Superior temporal gyrus (tissue), 1 donor: Measurements from ENCODE around the gene BICRA.
A peak's percentile ranks its signal among the peaks of the same experiment; 100 is the strongest.
"Not testable (repeated sequence)": the region's sequence is repeated elsewhere in the genome, so short reads cannot be mapped to it uniquely, and the experiment has no call there.

ENCODE experiments used
- DNase-seq: peaks from one replicate; pipeline ENCODE4 v3.0.0-alpha.2; 2016; ENCODE audit errors: extremely low spot score

Gene BICRA

DNA sequence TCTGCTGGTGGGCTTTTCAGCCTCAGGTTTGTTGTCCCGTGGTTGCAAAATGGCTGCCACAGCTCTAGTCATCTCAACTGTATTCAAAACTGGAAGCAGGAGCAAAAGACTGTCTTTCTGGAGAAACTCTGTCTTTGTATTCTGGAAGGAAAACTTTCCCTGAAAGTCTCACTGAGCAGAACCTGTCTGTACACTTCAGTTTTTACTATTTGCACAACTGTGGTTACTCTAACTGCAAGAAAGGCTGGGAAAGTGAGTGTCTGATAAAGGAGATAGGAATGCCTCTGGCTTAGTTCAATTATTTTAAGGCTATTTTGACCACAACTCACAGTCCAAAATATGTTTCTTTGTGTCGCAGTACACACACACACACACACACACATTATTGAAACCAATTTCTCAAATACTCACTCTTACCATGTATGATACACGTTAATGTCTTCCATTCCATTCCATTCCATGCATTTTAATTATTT is 54.5 kb downstream of the BICRA start:
- DNase-seq: peak; percentile 39

DNA sequence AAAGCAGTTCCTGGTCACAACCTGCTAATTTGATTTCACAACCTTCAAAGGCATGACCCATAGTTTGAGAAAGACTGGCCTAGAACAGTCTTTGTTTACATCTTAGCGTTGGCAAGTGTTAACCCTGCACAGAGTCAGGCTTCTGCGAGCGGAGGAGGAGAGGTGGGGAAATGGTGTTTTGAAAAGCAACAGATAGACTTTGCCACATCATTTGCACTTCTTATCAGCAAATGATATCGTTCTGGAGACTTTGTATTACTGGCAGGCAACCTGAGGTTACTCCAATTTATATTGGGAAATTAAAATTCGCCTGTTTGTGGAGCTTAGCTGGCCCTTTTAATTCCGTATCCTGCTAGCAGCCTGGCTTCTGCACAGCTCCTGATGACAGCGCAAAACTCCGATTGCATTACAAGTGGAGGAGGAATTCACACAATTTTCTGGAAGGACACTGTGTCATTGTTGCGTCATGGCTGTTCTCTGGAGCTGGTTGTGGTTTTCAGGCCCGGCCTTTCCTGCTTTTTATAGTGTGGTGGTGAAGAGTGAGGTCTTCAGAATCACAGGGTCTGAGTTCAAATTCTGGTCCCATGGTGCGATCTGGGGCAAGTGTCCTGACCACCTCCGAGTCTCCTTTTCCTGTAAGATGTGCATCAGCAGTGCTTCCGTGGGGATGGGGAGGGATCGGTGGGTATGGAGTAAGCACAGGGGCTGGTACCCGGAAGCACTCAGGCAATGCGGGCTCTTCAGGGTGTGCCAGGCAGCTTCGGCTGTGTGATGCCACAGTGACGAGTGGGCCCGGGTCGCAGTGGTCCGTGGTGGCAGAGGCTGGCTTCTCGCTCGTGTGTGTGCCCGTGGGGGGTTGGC is 55.2 kb downstream of the BICRA start:
- peak; percentile 87 for DNase-seq

DNA sequence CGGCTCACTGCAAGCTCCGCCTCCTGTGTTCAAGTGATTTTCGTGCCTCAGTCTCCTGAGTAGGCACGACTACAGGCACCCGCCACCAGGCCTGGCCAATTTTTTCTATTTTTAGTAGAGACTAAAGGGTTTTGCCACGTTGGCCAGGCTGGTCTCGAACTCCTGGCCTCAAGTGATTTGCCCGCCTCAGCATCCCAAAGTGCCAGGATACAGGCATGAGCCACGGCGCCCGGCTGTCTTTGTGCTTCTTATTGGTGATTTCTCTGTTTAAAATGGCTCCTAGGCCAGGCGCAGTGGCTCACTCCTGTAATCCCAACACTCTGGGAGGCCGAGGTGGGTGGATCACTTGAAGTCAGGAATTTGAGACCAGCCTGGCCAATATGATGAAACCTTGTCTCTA is 59.6 kb downstream of the BICRA start:
- DNase-seq: not testable (repeated sequence)

DNA sequence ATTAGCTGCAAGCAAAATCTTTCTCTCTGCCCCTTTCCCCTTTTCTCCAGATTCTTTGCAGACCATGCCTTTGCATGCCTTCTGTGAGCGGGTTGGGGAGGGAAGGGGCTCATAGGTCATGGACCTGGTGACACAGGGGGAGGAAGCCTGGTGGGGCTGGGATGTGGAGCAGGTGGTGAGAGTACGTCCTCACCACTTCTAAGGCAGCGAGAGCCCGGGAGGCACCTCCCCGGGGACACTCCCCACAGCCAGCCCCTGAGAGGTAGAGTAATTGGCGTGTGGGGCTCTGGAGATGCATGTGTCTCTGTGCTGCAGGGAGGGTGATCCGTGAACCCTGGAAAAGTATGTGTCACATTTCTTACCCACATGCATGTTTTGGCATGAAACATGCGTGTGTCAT is 61.8 kb downstream of the BICRA start:
- no peak for DNase-seq

DNA sequence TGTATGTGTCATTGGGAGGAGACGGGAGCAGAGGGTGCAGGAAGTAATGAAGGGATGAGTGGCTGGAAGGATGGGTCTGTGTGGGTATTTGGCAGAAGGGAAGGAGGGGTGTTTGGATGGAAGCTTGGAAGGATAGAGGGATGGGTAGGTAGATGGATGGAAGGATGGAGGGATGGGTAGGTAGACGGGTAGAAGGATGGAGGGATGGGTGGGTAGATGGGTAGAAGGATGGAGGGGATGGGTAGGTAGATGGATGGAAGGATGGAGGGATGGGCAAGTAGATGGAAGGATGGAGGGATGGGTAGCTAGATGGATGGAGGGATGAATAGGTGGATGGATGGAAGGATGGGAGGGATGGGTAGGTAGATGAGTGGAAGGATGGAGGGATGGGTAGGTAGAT is 62.6 kb downstream of the BICRA start:
- DNase-seq: no peak

DNA sequence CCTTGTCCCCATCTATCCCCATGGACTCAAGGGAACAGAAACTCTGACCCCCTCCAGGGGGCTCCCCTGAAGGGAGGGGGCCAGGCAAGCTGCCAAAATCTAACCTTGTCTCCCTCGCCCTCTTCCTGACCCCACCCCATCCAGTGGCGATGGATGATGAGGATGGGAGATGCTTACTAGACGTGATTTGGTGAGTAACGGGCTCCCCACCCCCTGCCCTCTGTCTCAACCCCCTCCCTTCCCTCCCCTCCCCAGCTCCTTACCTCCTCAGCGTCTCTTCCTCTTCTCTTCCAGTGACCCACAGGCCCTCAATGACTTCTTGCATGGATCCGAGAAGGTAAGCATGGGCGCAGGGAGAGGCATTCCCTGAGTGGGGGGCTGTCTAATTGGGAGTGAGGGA is 64.5 kb downstream of the BICRA start:
- no peak for DNase-seq

DNA sequence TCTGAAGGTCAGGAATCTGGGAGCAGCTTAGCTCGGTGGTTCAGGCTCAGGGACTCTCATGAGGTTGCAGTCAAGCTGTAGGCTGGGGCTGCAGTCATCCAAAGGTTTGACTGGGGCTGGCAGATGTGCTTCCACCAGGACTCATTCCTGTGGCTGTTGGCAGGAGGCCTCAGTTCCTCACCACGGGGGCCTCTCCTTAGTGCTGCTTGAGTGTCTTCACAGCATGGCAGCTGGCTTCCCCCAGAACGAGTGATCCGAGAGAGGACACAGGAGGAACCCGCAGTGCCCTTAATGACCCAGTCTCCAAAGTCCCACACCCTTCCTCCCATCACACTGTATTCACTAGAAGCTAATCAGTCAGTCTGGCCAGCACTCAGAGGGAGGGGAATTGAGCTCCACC is 65.6 kb downstream of the BICRA start:
- no peak for DNase-seq

DNA sequence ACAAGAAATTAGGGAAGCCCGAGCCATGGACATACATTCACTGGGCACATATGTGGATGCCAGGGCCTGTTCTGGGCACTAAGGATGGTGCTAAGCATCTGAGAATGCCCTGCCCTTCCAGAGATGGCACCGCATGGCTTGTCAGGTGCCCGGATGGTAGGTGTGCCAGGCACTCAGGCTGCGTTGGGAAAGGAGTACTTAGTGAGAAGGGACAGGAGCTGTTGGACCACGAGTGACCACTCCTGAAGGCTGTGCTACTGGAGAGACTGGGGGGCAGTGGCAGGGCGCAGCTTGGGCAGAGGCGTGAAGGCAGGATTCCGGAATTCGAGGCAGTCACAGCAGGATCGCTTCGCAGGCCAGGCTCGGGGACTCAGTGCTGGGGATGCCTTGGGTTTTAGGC is 66.3 kb downstream of the BICRA start:
- DNase-seq: no peak

DNA sequence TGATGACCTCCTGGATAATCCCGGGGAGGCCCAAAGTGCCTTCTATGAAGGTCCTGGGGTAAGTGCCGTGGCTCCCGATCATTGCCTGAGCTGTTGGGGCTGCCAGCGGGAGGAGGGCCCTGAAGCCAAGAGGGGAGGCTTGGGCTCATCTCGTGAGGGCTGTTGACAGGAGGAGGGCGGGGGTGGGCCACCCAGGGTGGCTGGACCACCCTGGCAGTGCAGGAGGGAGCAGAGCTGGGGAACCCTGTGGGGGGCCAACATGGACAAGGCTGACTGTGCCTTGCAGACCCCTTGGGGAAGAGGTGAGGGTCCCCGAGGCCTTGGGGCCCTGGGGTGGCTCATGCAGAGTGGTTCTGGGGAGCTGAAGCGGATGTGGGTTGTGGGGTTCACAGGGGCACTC is 66.9 kb downstream of the BICRA start:
- DNase-seq: no peak

DNA sequence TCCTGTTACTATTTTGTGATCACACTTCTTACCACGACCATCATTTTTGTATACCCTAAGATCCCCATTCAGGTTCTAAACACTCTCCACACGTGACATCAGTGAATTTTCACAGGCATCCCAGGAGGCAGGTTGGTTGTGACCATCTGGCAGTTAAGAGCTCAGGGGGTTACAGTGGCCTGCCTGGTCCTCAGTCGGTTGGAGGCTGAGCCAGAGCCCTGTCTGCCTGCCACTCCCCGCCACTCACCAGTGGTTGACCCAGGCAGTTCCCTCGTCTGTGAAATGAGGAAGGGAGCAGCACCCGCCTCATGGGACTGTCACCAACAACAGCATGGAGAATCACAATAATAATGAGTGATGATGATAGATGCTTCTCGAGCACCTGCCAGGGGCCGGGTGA is 67.9 kb downstream of the BICRA start:
- DNase-seq: no peak

DNA sequence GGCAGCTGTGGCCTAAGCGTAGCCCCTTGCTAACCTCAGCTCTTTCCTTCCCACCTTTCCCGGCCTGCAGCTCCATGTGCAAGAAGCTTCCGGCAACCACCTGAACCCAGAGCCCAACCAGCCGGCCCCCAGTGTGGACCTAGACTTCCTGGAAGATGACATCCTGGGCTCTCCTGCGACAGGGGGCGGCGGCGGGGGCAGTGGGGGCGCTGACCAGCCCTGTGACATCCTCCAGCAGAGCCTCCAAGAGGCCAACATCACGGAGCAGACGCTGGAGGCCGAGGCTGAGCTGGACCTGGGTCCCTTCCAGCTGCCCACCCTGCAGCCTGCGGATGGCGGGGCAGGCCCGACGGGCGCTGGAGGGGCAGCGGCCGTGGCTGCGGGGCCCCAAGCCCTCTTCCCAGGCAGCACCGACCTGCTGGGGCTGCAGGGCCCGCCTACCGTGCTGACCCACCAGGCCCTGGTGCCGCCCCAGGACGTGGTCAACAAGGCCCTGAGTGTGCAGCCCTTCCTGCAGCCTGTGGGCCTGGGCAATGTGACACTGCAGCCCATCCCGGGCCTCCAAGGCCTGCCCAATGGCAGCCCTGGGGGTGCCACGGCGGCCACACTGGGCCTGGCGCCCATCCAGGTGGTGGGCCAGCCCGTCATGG is 70.4 kb downstream of the BICRA start:
- DNase-seq: no peak

DNA sequence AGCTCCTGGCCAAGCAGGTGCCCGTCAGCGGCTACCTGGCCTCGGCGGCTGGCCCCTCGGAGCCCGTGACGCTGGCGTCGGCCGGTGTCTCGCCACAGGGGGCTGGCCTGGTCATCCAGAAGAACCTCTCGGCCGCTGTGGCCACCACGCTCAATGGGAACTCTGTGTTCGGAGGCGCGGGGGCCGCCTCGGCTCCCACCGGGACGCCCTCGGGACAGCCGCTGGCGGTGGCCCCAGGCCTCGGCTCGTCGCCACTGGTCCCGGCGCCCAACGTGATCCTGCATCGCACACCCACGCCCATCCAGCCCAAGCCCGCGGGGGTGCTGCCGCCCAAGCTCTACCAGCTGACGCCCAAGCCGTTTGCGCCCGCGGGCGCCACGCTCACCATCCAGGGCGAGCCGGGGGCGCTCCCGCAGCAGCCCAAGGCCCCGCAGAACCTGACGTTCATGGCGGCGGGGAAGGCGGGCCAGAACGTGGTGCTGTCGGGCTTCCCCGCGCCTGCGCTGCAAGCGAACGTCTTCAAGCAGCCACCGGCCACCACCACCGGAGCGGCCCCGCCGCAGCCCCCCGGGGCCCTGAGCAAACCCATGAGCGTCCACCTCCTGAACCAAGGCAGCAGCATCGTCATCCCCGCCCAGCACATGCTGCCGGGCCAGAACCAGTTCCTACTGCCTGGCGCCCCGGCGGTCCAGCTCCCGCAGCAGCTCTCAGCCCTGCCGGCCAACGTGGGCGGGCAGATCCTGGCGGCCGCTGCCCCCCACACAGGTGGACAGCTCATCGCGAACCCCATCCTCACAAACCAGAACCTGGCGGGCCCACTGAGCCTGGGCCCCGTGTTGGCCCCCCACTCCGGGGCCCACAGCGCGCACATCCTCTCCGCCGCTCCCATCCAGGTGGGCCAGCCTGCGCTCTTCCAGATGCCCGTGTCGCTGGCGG is 71.3 kb downstream of the BICRA start:
- DNase-seq: no peak

DNA sequence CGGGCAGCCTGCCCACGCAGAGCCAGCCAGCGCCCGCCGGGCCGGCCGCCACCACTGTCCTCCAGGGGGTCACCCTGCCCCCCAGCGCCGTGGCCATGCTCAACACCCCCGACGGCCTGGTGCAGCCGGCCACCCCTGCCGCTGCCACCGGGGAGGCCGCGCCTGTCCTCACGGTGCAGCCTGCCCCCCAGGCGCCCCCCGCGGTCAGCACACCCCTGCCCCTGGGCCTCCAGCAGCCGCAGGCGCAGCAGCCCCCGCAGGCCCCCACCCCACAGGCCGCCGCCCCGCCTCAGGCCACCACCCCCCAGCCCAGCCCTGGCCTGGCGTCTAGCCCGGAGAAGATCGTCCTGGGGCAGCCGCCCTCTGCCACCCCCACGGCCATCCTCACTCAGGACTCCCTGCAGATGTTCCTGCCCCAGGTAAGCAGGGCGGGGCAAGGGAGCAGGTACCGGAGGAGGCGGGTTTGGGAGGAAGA is 72.0 kb downstream of the BICRA start:
- no peak for DNase-seq

DNA sequence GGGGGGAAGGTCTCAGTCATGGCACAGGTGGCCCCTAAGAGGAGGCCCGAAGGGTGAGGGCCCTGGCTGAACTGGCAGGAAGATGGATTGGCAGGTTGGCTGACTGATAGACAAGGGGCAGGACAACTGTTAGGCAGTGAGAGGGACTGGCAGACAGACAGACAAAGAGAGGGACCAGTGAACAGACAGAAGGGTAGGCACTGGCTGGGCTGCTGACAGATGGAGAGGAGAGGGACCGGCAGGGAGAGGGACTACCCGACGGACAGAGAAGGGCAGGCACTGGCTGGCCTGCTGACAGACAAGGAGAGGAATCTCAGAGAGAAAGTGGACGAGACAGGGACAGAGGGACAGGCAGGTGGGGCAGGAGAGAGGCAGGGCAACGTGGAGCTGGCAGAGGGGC is 72.5 kb downstream of the BICRA start:
- DNase-seq: no peak

DNA sequence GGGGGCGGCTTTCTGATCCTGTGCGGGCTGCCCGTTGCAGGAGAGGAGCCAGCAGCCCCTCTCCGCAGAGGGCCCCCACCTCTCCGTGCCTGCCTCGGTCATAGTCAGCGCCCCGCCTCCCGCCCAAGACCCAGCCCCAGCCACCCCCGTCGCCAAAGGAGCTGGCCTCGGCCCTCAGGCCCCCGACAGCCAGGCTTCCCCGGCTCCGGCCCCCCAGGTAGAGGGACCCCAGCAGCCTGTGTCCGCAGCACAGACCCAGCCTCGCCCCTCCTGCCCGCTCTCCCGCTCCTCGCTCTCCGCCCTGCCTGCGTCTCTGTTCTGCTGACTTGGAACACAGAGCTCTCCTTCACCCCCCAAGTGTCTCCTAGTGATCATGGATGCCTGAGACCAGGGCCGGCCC is 73.0 kb downstream of the BICRA start:
- no peak for DNase-seq

DNA sequence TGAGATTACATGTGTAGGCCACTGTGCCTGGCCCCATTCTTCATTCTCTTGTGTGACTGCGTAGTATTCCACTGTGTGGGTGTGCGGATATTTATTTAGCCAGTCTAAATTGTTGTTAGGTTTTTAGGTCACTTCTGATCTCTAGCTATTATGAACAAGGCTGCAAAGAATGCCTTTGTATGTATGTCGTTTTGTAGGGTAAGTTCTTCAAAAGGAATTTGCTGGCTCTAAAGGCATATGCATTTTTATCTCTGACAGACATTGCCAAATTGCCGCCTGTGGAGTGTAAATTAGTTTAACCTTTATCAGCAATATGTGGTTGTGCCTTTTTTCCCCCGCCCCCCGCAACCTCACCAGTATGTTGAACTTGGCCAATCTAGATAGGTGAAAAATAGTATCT is 74.0 kb downstream of the BICRA start:
- DNase-seq: no peak

DNA sequence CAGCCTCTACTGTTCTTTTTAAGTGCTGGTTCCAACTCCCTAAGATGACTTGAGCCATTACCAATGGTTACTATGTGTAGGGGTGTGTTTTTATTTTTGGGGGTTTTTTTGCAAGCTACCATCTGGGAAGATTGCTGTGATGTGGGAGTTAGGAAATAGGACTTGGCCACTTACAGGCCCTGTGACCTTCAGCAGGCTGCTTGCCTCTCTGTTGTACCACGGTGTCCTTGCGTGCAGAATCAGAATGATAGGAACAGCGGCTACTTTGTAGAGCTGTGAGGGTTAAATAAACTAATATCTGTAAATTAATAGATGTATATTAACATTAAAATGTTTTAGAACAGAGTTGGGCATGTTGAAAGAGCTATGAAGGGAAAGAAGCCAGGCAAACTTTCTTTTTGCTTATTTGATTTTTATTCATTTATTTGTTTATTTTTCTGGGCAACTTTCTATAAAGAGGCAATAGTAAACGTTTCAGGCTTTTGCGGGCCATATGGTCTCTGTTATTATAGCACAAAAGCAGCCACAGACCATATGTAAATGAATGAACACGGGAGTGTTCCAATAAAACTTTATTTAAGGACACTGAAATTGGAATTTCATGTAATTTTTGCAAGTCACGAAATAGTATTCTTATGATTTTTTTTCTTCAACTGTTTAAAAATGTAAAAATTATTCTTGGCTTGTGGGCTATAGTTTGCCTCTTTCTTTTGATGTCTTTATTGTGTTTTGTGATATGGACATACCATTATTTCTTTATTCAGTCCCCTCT is 77.9 kb downstream of the BICRA start:
- DNase-seq: no peak

DNA sequence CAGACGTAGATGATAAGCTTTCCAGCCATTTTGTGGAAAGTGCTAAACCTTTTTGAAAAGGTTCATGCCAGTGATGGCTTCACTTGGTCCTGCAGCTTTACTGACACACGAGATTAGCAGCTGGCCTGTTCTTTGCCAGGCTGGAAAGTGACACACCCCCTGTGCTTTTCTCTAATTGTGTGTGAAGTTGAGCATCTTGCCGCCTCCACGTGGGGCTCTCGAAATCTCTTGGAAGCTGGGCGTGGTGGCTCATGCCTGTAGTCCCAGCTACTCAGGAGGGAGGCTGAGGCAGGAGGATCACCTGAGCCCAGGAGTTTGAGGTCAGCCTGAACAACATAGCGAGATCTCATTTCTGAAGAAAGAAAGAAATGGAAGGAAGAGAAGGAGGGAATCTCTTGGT is 79.0 kb downstream of the BICRA start:
- DNase-seq: no peak

DNA sequence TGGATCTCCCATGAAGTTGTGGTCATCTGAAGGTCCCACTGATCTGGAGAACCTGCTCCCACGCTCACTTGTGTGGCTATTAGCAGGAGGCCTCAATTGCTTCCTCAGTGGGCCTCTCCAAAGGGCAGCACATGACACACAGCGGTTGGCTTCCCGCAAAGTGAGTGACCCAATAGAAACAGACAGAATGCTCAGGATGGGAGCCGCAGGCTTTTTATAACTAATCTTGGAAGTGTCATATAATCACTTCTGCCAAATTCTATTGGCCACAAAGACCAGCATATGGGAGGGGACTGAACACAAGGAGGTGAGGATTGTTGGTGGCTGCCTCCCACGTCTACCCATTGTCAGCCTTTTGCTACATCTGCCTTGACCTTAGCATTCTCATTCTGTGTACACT is 82.2 kb downstream of the BICRA start:
- no peak for DNase-seq

DNA sequence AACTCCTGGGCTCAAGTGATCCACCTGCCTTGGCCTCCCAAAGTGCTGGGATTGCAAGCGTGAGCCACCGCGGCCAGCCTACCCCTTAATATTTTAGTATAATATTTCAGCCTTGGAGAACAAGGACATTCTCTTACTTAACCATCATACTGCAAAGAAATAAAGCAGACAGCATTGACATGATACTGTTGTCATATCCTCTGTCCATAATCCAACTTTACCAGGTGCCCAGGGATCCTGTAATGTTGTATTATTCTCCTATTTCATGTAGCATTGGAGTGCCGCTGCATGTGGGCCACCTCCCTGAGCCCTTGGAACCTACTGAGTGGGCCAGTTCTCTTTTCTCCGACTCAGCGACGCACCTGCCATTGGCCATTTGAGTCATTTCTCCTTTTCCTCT is 82.8 kb downstream of the BICRA start:
- no peak for DNase-seq

DNA sequence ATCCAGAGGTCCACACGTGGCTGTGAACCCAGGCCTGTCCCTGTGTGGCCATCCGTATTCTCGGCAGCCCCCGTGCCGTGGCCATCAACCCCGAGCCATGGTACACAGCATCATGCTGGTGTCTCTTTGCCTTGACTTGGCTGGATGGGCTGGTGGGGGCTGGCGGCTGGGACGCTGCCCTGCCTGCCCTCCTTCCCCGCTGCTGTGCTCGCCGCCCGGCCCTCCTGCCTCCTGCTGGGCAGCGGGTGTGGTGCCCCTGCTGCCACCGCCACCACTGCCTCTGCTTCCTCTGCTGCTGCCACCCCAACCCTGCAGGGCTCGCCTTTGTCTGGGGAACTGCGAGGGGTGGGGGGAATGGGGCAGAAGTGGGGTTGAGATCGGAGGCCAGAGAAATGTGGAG is 84.6 kb downstream of the BICRA start:
- DNase-seq: no peak
